Right renal cortex interstitium (tissue), 3 donors: ENCODE measurements around the gene LUM. TPM values are rescaled to one million over a fixed set of nuclear protein-coding genes. Genes with fewer than 3 reads are reported as not detected.
A peak's percentile ranks its signal among the peaks of the same experiment; 100 is the strongest.

Experiments used
- DNase-seq, 3 donors: peaks; one replicate each; pipeline ENCODE4 v3.0.0-alpha.2; 2013; ENCODE audit warnings: low read depth in 3 of 3, low spot score in 2 of 3
- polyA plus RNA-seq, 3 donors: library from polyadenylated mRNA; unstranded; fragments of 120-200 nt; gene quantifications; one replicate each; pipeline ENCODE4 v1.2.1, GENCODE V29; 2013; ENCODE audit not compliant: insufficient read length in 3 of 3

Gene LUM, protein sequence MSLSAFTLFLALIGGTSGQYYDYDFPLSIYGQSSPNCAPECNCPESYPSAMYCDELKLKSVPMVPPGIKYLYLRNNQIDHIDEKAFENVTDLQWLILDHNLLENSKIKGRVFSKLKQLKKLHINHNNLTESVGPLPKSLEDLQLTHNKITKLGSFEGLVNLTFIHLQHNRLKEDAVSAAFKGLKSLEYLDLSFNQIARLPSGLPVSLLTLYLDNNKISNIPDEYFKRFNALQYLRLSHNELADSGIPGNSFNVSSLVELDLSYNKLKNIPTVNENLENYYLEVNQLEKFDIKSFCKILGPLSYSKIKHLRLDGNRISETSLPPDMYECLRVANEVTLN
- 10 to 100 TPM; 23.7 to 56.3 (median 34.9) TPM for polyA plus RNA-seq

DNA sequence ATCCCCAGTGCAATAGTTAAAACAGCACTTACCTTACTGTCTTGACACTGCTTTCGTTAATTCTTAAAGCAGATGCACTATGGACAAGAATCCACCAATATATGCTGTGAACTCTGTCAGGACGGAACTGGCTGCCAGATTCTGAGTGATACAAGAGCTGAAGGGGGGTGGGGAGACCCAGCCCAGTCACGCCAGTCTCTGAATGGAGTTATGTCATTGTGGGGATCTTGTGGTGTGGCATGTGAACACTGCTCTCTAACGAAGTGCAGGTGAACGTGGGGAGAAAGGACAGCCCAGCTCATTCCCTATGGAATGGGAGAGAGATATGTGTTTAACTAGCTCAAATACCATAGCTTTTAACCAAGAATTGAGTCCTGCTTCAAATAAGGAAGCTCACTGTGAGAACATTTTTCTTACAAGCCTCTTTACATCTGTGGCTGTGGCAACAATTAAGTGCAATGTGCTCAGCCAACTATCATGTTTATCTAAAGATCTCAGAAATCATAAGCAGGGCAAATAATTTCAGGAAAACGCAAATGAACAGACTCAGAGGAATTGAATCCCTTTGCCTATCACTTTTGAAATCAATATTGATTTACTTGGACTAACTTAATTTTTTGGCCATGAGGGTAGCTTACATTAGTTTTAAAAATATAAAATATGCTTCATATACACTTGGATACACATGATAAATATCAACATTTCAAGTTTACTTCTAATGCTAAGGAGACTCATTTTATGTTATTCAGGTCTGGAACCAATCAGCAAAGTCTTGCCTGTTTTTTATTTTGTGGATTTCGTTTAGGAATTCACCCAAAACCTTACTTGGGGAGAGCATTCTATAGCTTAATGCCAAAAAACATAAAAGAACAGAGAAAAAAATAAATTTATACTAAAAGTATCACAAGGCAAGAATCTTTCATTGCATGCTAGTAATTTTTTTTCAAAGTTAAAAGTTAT lies at the start of gene LUM:
Gene LUM (minus strand): TSS at position 129 of the 960 bp plus-strand sequence. CDS start 2,515 bp downstream, outside the sequence.
- peak in 1 of 3 donors; percentile 12 for DNase-seq

GRCh38 chr12:91161009-91161408 lies 49.7 kb upstream of the LUM start:
- DNase-seq: no peak

- no peak for DNase-seq
Measured at GRCh38 chr12:91155990-91156389, 44.7 kb upstream of the LUM start.

- DNase-seq: no peak
Measured at GRCh38 chr12:91154131-91154530, 42.8 kb upstream of the LUM start.

GRCh38 chr12:91144053-91144452 lies 32.8 kb upstream of the LUM start:
- DNase-seq: no peak

GRCh38 chr12:91143206-91143605 lies 31.9 kb upstream of the LUM start:
- no peak for DNase-seq

GRCh38 chr12:91142221-91142631 lies 30.9 kb upstream of the LUM start:
- peak in 2 of 3 donors; percentile 36 to 62 for DNase-seq

DNA sequence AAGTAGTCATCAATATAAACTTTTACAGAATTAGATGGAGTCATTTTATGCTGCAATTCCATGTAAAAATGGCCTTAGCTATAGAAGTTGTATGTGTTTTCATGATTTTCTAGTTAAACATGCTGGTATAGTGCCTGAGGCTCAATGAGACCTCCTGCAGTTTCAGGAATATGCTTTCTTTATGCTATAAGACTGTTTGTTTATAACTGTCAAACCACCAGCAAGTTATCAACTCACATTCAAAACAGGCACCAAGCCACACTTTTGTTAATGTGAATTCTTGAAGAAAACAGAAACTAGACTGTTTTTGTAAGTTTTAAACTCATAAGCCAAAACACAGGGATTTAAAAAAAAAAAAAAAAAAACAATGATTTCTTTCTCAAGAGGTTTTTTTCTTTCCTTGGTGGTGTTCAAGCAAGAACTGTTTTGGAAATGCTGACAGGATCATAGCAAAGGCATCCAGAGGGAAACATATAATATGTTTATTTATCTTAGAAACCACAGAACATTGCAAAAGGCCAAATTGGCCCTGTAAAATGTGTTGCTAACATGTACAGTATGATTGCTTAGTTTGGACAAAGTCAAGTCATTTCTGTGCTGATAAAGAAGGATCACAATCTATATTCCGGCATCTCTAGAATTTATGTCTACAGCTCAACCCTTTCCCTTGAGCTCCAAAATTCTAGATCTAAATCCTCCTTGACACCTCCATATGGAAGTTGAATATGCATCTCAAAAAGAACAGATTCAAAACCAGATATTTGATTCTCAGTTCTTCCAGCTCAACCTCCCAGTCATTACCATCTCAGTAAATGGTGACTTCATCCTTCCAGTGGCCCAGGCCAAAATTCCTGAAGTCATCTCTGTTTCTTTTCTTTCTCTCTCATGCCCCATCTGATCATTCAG lies 29.0 kb upstream of the LUM start:
- DNase-seq: no peak

- DNase-seq: no peak
Measured at GRCh38 chr12:91139286-91139685, 28.0 kb upstream of the LUM start.

DNA sequence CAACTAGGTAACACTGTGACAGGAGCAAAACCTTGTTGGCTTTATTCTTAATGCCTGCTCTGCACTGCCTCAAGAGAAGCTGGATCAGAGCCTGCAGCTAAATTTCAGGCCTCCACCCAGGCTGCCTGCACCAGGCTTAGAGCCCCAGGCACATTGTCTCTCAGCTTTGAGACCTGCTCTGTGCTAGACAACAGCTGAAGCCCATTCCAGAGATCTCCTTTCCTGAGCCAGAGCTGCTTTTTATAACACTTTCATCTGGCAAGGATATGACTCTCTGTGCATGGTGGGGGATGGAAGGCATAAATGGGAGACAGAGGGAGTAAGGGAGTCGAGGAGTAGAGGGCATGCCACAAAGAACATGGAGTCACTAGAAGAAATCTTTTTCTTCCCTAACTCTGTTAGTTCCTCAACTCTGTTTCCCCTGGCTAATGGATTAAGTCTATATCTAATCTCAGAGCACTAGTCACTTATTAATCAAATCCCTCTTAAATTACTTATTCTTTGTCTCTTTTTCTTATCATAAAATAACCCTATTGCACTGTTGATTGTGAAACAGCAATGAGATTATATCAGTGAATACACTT lies 27.1 kb upstream of the LUM start:
- DNase-seq: no peak

DNA sequence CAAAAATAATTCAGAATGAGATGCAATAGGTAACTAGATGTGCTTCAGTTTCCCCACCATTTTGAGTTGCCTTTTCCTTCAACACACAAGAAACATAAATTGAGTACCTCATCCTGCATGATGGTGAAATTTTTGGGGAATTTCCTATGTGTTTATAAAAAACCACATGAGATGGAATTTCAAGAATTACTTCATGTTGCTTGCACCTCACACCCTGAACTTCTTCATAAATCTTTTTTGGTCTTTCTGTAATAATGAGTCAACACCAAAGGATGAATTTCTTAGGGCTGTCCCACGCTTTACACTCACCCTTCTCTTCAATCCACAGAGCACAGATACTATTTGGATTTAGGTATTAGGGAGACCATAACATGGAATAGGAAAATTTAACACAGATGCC lies 22.6 kb upstream of the LUM start:
- no peak for DNase-seq

GRCh38 chr12:91129662-91130362 lies 18.5 kb upstream of the LUM start:
- DNase-seq: no peak

- DNase-seq: no peak
Measured at GRCh38 chr12:91127751-91128150, 16.5 kb upstream of the LUM start.

DNA sequence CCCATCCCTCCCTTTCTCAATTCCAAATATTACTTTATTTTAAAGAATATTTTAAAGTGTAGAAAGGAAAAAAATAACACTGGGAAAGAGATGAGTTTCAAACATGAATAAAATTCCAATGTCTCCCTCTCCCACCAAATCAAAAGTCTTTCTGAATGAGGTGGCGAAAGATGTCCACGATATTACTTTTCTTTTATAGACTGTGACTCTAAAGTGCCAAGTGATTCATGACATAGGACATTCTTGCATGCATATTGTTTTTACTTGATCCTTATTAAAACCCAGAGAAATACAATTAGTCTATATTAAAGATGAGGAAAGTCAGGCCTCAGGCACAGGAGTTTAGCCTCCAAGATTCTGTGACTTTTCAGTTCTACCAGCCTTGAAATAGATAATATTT lies 16.0 kb upstream of the LUM start:
- no peak for DNase-seq

- DNase-seq: no peak
Measured at GRCh38 chr12:91126516-91126915, 15.2 kb upstream of the LUM start.

GRCh38 chr12:91123236-91123916 lies 12.1 kb upstream of the LUM start:
- DNase-seq: no peak

DNA sequence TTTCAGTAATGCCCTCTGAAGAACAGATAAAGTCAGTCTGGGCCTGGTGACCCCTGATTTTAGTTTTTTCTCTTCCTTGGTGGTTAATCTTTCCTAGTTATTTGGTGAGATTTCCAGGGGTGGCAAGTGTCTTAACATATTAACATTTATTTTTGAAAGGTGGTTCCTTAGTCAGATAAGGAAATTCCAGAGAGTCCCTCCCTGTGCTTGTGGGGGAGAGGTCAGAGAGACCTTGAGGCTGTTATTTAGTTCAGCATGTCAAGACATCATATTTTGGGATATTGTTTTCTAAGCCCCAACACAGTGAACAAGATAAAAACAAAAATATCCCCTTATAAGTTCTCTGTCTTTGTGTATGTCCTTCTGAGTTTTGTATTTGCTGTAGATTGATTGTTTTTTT lies 9.5 kb upstream of the LUM start:
- DNase-seq: no peak

DNA sequence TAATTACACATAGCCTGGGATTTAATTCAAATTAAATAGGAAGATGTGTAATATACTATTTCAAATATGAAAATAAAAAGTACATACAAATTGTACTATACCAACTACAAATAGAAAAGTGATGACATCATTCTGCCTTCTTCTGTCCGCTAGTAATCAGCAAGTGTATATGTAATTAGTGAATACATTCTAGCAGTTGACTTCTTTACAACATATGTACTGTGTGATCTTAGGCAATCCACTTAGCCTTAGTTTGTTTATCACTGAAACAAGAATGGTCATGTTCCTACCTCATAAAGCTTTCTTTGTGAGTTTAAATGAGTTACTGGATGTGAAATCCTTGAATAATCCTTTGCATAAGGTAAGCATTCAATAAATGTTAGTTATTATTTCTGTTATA lies 7.8 kb upstream of the LUM start:
- DNase-seq: no peak

DNA sequence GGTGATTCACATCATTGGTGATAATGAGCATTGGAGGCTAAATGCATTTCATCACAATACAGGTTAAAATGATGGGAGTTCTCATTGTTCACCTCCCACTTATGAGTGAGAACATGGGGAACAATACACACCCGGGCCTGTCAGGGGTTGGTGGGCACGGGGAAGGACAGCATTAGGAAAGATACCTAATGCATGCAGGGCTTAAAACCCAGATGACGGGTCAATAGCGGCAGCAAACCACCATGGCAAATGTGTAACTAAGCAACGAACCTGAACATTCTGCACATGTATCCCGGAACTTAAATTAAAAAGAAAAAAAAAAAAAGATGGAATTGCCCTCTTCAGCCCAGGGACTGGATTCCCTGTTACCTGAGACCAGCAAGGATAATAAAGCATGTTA lies 2.3 kb upstream of the LUM start:
- DNase-seq: no peak
